Body of pancreas (tissue), 4 donors: ENCODE results near the gene MMP23B. TPM values are rescaled to one million over a fixed set of nuclear protein-coding genes. Genes with fewer than 3 reads are reported as not detected.
"Not testable (repeated sequence)": the region's sequence is repeated elsewhere in the genome, so short reads cannot be mapped to it uniquely, and the experiment has no call there.

Source experiments
- ATAC-seq: fragments of 150-250 bp; one replicate; pipeline ENCODE4 v1.9.1; 2016
- DNase-seq, 4 donors: peaks; one replicate each; pipeline ENCODE4 v3.0.0-alpha.2; 2019
- H3K27ac ChIP-seq, 4 donors: fragments of 200-600 bp; sonication (generic); 1 replicate in 3 of 4; 2 replicates in 1 of 4; pipeline versions ENCODE4 v1.5.1 to v1.6.1; 2016 to 2019; ENCODE audit warnings: mild to moderate bottlenecking in 1 of 4, mixed read lengths in 1 of 4, moderate library complexity in 1 of 4
- H3K27me3 ChIP-seq, 2 donors: fragments of 200-600 bp; sonication (generic); one replicate each; pipeline ENCODE4 v1.6.0; 2016; ENCODE audit warnings: mild to moderate bottlenecking in 1 of 2
- H3K36me3 ChIP-seq, 2 donors: fragments of 200-600 bp; sonication (generic); replicated peaks in 1 of 2; 2 replicates each; pipeline ENCODE4 v1.5.1; 2016; ENCODE audit warnings: low read depth in 2 of 2; ENCODE audit not compliant: insufficient read depth in 1 of 2
- H3K4me1 ChIP-seq: fragments of 200-600 bp; sonication (generic); one replicate; pipeline ENCODE4 v1.6.0; 2016
- H3K4me3 ChIP-seq, 2 donors: fragments of 200-600 bp; sonication (generic); 1 replicate in 1 of 2; 2 replicates in 1 of 2; pipeline ENCODE4 v1.5.1; 2016 to 2019
- H3K9me3 ChIP-seq, 3 donors: fragments of 200-600 bp; sonication (generic); 1 replicate in 2 of 3; 2 replicates in 1 of 3; pipeline ENCODE4 v1.5.1; 2016
- POLR2A ChIP-seq, 3 donors: fragments of 450-650 bp; IDR thresholded peaks; one replicate each; pipeline ENCODE4 v1.6.1; 2016; ENCODE audit warnings: antibody characterized with exemption in 3 of 3, mild to moderate bottlenecking in 2 of 3
- WGBS, 2 donors: methylation state at CpG; one replicate each; pipeline ENCODE4 v1.1.5; 2017; 5-methylcytosine and 5-hydroxymethylcytosine counted together
- intact Hi-C: fragments of 100-400 bp; cut with DNase I; formaldehyde crosslinking; loops from one replicate; pipeline ENCODE4 v1.15.1; 2023
- total RNA-seq, 2 donors: library from RNA; depleted of rRNA; stranded (reverse); fragments of >200 nt; gene quantifications; one replicate each; pipeline ENCODE4 v1.1.0, GENCODE V29; 2016
- TF ChIP-seq, protein P1 (sequence below), 7 experiments: fragments of 450-650 bp in 4 of 7; fragments of 200-600 bp in 3 of 7; sonication (generic) in 3 of 7; IDR thresholded peaks; one replicate each; pipeline ENCODE4 v1.5.1; 2016 to 2019; ENCODE audit warnings: antibody characterized with exemption in 7 of 7

The MMP23B gene
- total RNA-seq, 2 donors from 2014 or later = 0.99 to 1.8 TPM

DNA sequence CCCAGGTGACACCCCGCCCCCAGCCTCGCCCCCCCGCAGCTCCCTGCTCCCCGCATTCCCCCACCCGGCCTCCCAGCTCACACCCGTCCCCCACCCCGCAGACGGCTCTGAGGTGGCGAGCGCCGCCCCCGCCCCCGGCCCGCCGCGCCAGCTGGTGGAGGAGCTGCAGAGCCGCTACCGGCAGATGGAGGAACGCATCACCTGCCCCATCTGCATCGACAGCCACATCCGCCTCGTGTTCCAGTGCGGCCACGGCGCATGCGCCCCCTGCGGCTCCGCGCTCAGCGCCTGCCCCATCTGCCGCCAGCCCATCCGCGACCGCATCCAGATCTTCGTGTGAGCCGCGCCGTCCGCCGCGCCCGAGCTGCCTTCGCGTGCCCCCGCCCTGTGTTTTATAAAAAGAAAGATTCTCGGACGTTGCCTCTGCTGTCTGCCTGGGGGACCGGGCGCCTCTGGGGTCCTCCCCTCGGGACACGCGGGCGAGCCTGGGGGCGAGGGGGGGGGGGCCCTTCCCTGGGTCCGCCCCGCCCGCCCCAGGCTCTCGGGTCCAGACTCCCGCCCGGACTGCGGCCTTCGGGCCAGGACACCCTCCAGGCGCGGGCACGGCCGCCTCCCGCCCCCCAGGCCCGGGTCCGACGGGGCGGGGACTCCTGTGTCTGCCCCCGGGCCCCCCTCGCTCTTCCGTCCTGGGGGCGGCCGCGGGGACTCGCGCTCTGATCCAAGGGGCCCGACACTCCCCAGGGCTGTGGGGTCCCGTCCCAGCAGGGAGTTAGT is 1.6 kb upstream of the MMP23B start:
- intact Hi-C loops = no loop called here
- H3K27me3 ChIP-seq = peaks cover 0 to 7% of the 10 kb centered on the region in 2 donors
- H3K4me1 ChIP-seq = peaks cover 7% of the 10 kb centered on the region
- H3K36me3 ChIP-seq = no peaks in the 10 kb centered on the region
- H3K4me3 ChIP-seq = no peak overlapping the region
- WGBS, 2 donors = 52 to 77% methylated on average over 53 to 56 of the region's 81 CpGs
- no peak for TF ChIP-seq POLR2A (IDR thresholded peaks at IDR 0.05)
- TF ChIP-seq, protein P1, sequence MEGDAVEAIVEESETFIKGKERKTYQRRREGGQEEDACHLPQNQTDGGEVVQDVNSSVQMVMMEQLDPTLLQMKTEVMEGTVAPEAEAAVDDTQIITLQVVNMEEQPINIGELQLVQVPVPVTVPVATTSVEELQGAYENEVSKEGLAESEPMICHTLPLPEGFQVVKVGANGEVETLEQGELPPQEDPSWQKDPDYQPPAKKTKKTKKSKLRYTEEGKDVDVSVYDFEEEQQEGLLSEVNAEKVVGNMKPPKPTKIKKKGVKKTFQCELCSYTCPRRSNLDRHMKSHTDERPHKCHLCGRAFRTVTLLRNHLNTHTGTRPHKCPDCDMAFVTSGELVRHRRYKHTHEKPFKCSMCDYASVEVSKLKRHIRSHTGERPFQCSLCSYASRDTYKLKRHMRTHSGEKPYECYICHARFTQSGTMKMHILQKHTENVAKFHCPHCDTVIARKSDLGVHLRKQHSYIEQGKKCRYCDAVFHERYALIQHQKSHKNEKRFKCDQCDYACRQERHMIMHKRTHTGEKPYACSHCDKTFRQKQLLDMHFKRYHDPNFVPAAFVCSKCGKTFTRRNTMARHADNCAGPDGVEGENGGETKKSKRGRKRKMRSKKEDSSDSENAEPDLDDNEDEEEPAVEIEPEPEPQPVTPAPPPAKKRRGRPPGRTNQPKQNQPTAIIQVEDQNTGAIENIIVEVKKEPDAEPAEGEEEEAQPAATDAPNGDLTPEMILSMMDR (IDR thresholded peaks at IDR 0.05) = no peak
- DNase-seq (peak in 3 of 4 donors; percentile 42 to 64 (median 46)), ATAC-seq (peak; percentile 25)
- H3K27ac ChIP-seq = peak overlapping the region in 2 of 4 donors; percentile 28 to 40
- H3K9me3 ChIP-seq = no peaks in the 10 kb centered on the region

DNA sequence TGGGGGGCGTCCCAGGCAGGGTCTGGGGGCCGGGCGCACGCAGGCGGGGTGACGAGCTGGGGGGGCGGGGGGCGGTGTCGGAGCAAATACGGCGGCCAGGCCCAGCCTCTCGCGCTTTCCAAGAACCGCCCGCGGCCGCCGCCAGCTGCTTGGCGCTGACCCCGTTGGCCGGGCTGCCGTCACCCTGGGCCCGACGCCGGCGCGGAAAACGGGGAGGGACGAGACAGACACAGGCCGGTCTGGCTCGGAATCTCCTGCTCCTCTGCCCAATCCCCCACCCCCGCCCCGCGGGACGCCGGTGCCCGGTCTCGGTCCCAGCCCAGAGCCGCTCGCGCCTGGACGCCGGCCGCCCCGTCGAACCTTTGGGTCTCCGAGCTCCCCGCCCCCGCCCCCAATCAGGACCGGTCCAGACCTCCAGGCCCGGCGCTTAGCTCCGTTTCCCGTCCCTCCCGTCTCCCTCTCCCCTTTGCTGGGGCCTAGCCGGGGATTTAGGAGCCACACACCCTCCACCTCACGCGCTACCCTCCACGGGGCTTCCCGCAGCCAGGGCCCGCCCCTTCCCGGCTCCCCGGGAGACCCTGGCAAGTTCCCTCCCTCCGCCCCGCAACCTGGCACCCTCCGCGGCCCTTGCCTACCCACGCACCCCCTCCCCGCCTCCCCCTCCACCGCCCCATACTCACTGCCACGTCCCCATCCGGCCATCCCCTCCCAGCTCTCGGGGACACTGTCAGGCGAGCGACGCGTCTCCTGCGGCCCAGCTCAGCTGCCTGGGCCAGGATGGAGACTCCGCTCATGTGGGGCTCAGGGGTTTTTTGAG is 800 bp upstream of the MMP23B start:
- TF ChIP-seq POLR2A (IDR thresholded peaks at IDR 0.05) = no peak
- TF ChIP-seq, protein P1 (IDR thresholded peaks at IDR 0.05) = no peak
- H3K9me3 ChIP-seq = no peaks in the 10 kb centered on the region
- intact Hi-C loops = no loop called here
- 10 to 40% methylated on average over 22 to 51 of the region's 79 CpGs for WGBS, 2 donors
- ATAC-seq = no peak
- peaks cover 0 to 7% of the 10 kb centered on the region in 2 donors for H3K27me3 ChIP-seq
- H3K4me3 ChIP-seq = no peak overlapping the region
- no peak for DNase-seq
- no peaks in the 10 kb centered on the region for H3K36me3 ChIP-seq
- peaks cover 7% of the 10 kb centered on the region for H3K4me1 ChIP-seq
- H3K27ac ChIP-seq = peak overlapping the region in 1 of 4 donors; percentile 40

GRCh38 chr1:1633409-1633808 is 1.4 kb downstream of the MMP23B start:
- H3K36me3 ChIP-seq, H3K4me1 ChIP-seq, DNase-seq, H3K27me3 ChIP-seq, intact Hi-C loops, H3K4me3 ChIP-seq, H3K27ac ChIP-seq, H3K9me3 ChIP-seq, ATAC-seq: not testable (repeated sequence)
- no CpG with 5 or more reads among the region's 35 CpGs for WGBS, 2 donors

GRCh38 chr1:1634613-1635012 is 2.6 kb downstream of the MMP23B start:
- ATAC-seq, intact Hi-C loops, H3K4me3 ChIP-seq, DNase-seq, H3K9me3 ChIP-seq, H3K36me3 ChIP-seq, H3K4me1 ChIP-seq, H3K27ac ChIP-seq, H3K27me3 ChIP-seq: not testable (repeated sequence)
- WGBS, 2 donors = 74% methylated on average over 3 of the region's 13 CpGs; no CpG with 5 or more reads in 1 of the 2 donors

GRCh38 chr1:1636621-1637478 is 4.9 kb downstream of the MMP23B start:
- intact Hi-C loops, H3K27ac ChIP-seq: not testable (repeated sequence)
- DNase-seq = peak in 1 of 4 donors; percentile 6

GRCh38 chr1:1637479-1637875 is 5.5 kb downstream of the MMP23B start:
- H3K4me1 ChIP-seq, intact Hi-C loops, H3K9me3 ChIP-seq, ATAC-seq, H3K27me3 ChIP-seq, H3K36me3 ChIP-seq, H3K4me3 ChIP-seq, H3K27ac ChIP-seq: not testable (repeated sequence)
- 95 to 100% methylated on average over 5 to 9 of the region's 14 CpGs for WGBS, 2 donors
- peak in 1 of 4 donors; percentile 1 for DNase-seq

More at GRCh38 chr1:1636621-1637478, 4.9 kb downstream of the MMP23B start:
- H3K9me3 ChIP-seq, H3K4me1 ChIP-seq, ATAC-seq, H3K36me3 ChIP-seq, H3K27me3 ChIP-seq, H3K4me3 ChIP-seq: not testable (repeated sequence)
- 92 to 100% methylated on average over 2 to 34 of the region's 37 CpGs for WGBS, 2 donors

GRCh38 chr1:1638528-1638927 is 6.6 kb downstream of the MMP23B start:
- H3K36me3 ChIP-seq, intact Hi-C loops, H3K27me3 ChIP-seq, DNase-seq, H3K9me3 ChIP-seq, H3K4me1 ChIP-seq, H3K4me3 ChIP-seq, ATAC-seq, H3K27ac ChIP-seq: not testable (repeated sequence)
- WGBS, 2 donors = 89 to 94% methylated on average over 6 to 12 of the region's 13 CpGs

GRCh38 chr1:1639368-1639767 is 7.4 kb downstream of the MMP23B start:
- whole genome bisulfite sequencing, 2 donors = 95% methylated on average over 13 of the region's 16 CpGs; no CpG with 5 or more reads in 1 of the 2 donors
- H3K4me3 ChIP-seq, H3K9me3 ChIP-seq, H3K27me3 ChIP-seq, DNase-seq, H3K4me1 ChIP-seq, H3K27ac ChIP-seq, ATAC-seq, H3K36me3 ChIP-seq, intact Hi-C loops: not testable (repeated sequence)

DNA sequence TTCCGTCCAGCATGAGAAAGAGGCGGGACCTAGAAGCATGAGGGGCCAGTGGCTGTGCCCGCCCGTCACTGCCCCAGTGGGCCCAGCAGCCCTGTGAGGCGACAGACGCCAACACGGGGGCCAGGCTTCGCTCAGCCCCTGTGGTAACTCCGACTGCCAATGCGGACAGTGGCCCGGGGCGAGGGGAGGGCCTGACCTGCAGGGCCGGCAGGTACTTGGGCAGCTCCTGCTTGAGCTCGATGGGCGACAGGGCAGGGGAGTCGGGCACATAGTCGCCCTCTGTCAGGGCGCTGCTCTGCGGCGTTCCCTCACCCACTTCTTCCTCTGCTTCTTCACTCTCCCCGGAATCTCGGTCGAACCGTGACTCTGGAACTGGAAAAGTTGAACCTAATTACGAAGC is 8.1 kb downstream of the MMP23B start:
- H3K4me3 ChIP-seq, DNase-seq, H3K27ac ChIP-seq, H3K27me3 ChIP-seq, H3K4me1 ChIP-seq, ATAC-seq, H3K36me3 ChIP-seq, intact Hi-C loops, H3K9me3 ChIP-seq: not testable (repeated sequence)
- WGBS, 2 donors = 89 to 95% methylated on average over 6 to 10 of the region's 25 CpGs
